Caco-2 (cell line): ENCODE measurements around the gene RHBDF2. TPM values are rescaled to one million over a fixed set of nuclear protein-coding genes. Genes with fewer than 3 reads are reported as not detected.

Experiments
- Bru-seq: library from RNA; stranded (reverse); fragments of 400-500 nt; gene quantifications from one replicate; lab custom pipeline; 2021; lab: Mats Ljungman, UMichigan
- BruChase-seq, 2 experiments: library from RNA; stranded (reverse); fragments of 400-500 nt; gene quantifications; one replicate each; lab custom pipeline; 2021; lab: Mats Ljungman, UMichigan
- BruUV-seq: library from RNA; stranded (reverse); fragments of 400-500 nt; replicated peaks from 2 replicates; lab custom pipeline; 2021; lab: Mats Ljungman, UMichigan
- CTCF ChIA-PET: fragments of 300-600 bp; sonication (Branson Sonifier 250); formaldehyde crosslinking; loops from one replicate; lab custom pipeline; 2022; ENCODE audit warnings: antibody characterized with exemption; lab: Charles Lee
- POLR2A ChIA-PET: fragments of 300-600 bp; sonication (Branson Sonifier 250); formaldehyde crosslinking; loops from one replicate; lab custom pipeline; 2022; ENCODE audit warnings: antibody characterized with exemption; lab: Charles Lee
- DNase-seq, 2 experiments: peaks; one replicate each; pipeline versions ENCODE4 v3.0.0 to v3.0.0-alpha.2; 2020 to 2022
- H3K27me3 ChIP-seq: replicated peaks from 2 replicates; pipeline ENCODE4 v1.6.0; 2011; ENCODE audit warnings: low read length; ENCODE audit not compliant: control insufficient read depth, insufficient read depth
- H3K36me3 ChIP-seq: 2 replicates; pipeline ENCODE4 v1.5.1; 2011; ENCODE audit warnings: low read length; ENCODE audit not compliant: control insufficient read depth, insufficient read depth
- H3K4me1 ChIP-seq: fragments of 250-450 bp; sonication (Bioruptor Pico); 2 replicates; pipeline ENCODE4 v1.5.1; 2020; ENCODE audit warnings: mild to moderate bottlenecking
- H3K4me3 ChIP-seq: 2 replicates; pipeline ENCODE4 v1.5.1; 2011; ENCODE audit warnings: low read depth, mild to moderate bottlenecking, control low read depth, low read length
- H3K9me3 ChIP-seq: fragments of 250-450 bp; sonication (Bioruptor Pico); 2 replicates; pipeline ENCODE4 v1.5.1; 2020; ENCODE audit warnings: mild to moderate bottlenecking, moderate library complexity
- H3K27ac Mint-ChIP-seq: one replicate; pipeline ENCODE4 v1.8.0; 2022; ENCODE audit warnings: mixed read lengths; ENCODE audit not compliant: unreplicated experiment
- H3K27me3 Mint-ChIP-seq: one replicate; pipeline ENCODE4 v1.8.0; 2022; ENCODE audit warnings: mixed read lengths; ENCODE audit not compliant: insufficient read depth, unreplicated experiment
- H3K36me3 Mint-ChIP-seq: one replicate; pipeline ENCODE4 v1.8.0; 2022; ENCODE audit warnings: mild to moderate bottlenecking, mixed read lengths; ENCODE audit not compliant: insufficient read depth, unreplicated experiment
- H3K4me1 Mint-ChIP-seq: one replicate; pipeline ENCODE4 v1.8.0; 2022; ENCODE audit warnings: low read depth, mixed read lengths; ENCODE audit not compliant: unreplicated experiment
- H3K4me3 Mint-ChIP-seq: one replicate; pipeline ENCODE4 v1.8.0; 2022; ENCODE audit warnings: mild to moderate bottlenecking, moderate library complexity, mixed read lengths; ENCODE audit not compliant: unreplicated experiment
- H3K9me3 Mint-ChIP-seq: one replicate; pipeline ENCODE4 v1.8.0; 2022; ENCODE audit warnings: mixed read lengths; ENCODE audit not compliant: unreplicated experiment
- CTCF ChIP-seq, 2 experiments: fragments of 200-600 bp in 1 of 2; IDR thresholded peaks; 1 replicate in 1 of 2; 2 replicates in 1 of 2; pipeline versions ENCODE4 v1.5.1 to v1.8.0; 2011 to 2022; ENCODE audit warnings: antibody characterized with exemption in 1 of 2, control low read depth in 1 of 2, inconsistent platforms in 1 of 2, low read depth in 1 of 2, low read length in 1 of 2, mild to moderate bottlenecking in 1 of 2, moderate library complexity in 1 of 2; ENCODE audit not compliant: insufficient read depth in 1 of 2, severe bottlenecking in 1 of 2, unreplicated experiment in 1 of 2
- intact Hi-C: fragments of 100-400 bp; cut with micrococcal nuclease; formaldehyde crosslinking; loops from one replicate; pipeline ENCODE4 v1.10.0; 2022; ENCODE audit not compliant: unreplicated experiment
- long read RNA-seq: library from polyadenylated mRNA; stranded (forward); transcript quantifications from one replicate; pipeline ENCODE4 v2.0.0, GENCODE V29; 2022
- total RNA-seq: library from RNA; stranded (reverse); gene quantifications from 2 replicates; pipeline ENCODE4 v1.2.3, GENCODE V29; 2022

RHBDF2 gene
- total RNA-seq (33.8 and 37.2 TPM in 2 replicates), Bru-seq, nascent RNA (percentile 58 among the genes with signal in this experiment), BruChase-seq, experiment 1, labeled RNA remaining after a 2-hour chase (percentile 63 among the genes with signal in this experiment), BruChase-seq, experiment 2, labeled RNA remaining after a 6-hour chase (percentile 63 among the genes with signal in this experiment)
- long read RNA-seq, partial matches to known transcripts, result 6 of 98 reads
- long read RNA-seq, other reads (novel, unspliced or antisense), result 91 of 98 reads

DNA sequence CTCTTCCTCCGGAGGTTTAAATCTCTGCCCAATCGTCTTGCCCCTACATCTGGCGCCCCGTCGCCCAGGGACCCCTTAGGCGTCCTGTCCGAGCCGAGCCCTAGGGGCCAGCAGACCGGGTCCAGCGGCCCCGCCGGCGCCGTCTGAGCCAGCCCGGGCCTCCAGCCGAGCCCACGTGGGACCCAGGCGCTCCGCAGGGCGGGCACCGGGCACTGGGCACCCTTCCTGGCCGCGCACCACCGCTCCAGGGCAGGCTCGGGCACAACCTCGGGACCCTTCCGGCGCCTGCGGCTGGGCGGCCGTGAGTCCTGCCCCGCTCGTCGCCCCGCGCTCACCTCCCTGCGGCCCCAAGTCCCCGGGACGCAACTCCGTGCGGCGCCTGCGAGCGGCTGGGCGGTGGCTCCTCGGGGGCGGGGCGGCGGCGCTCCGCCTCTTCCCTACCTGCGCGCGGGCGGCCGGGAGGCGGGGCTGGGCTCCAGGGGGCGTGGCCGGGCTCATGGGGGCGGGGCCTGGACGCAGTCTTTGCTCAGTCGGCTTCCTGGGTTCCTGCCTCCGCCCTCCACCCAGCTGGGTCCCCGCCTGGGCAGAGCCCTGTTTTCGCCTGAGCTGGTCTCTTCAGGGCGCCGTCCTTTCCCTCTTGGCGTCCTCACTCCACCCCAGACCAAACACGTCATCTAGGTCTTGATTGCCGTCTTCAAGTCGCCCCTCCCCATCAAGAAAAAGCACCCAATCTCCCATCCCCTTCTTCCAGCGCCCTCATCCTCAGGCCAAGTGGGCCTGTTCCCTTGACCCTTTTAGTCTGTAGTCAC is at the start of gene RHBDF2:
TSS of gene RHBDF2 (minus strand) at position 406 of the 809 bp plus-strand sequence. CDS start 19,899 bp downstream, outside the sequence.
- intact Hi-C loops, result no loop called here
- POLR2A ChIA-PET, result no interaction called here

DNA sequence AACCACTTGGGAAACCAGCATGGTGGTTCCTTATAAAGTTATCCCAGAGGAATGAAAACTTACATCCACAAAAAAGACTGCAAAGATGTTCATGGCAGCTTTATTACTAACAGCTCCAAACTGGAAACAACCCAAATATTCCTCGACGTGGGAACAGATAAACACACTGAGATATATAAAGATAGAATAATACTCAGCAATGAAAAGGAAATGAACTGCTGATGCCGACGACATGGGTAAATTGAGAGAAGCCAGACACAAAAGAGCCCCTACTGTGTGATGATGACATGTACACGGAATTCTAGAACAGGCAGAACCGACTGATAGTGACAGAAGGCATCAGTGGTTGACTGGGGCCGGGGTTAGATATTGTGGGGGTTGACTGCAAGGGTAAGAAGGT is 48.3 kb upstream of the RHBDF2 start:
- ChIA-PET CTCF (no interaction called here), POLR2A (no interaction called here)
- BruUV-seq, result no TSS peak
- H3K4me1 Mint-ChIP-seq, result peaks cover 5% of the 10 kb centered on the region
- no peaks in the 10 kb centered on the region for H3K27me3 Mint-ChIP-seq
- H3K36me3 Mint-ChIP-seq, result no peaks in the 10 kb centered on the region
- no peak overlapping the region for H3K4me3 ChIP-seq
- H3K9me3 ChIP-seq, result no peaks in the 10 kb centered on the region
- no peak for TF ChIP-seq CTCF (IDR thresholded peaks at IDR 0.05; ENCODE audit: insufficient read depth in 1 of 2, low read depth in 1 of 2, low read length in 1 of 2, severe bottlenecking in 1 of 2, unreplicated experiment in 1 of 2)
- H3K9me3 Mint-ChIP-seq, result no peaks in the 10 kb centered on the region
- H3K4me1 ChIP-seq, result no peaks in the 10 kb centered on the region
- intact Hi-C loops, result loop anchor here (5.0 kb wide), 1 partner anchor 42 kb away; no protein-coding TSS in a partner anchor
- DNase-seq, result no peak
- H3K27ac Mint-ChIP-seq, result no peak overlapping the region
- no peaks in the 10 kb centered on the region for H3K36me3 ChIP-seq
- no peaks in the 10 kb centered on the region for H3K27me3 ChIP-seq
- H3K4me3 Mint-ChIP-seq, result no peak overlapping the region

More for the DNA sequence above, at the start of gene RHBDF2:
- Histone ChIP-seq H3K9me3 (no peaks in the 10 kb centered on the region), H3K4me1 (peaks cover 35% of the 10 kb centered on the region), H3K27me3 (no peaks in the 10 kb centered on the region), H3K4me3 (peak within 1 kb of the TSS; percentile 64), H3K36me3 (no peaks in the 10 kb centered on the region)
- Mint-ChIP-seq H3K4me1 (peaks cover 21% of the 10 kb centered on the region), H3K27ac (peak within 1 kb of the TSS; percentile 91), H3K36me3 (peaks cover 10% of the 10 kb centered on the region), H3K9me3 (no peaks in the 10 kb centered on the region), H3K4me3 (peak within 1 kb of the TSS; percentile 87), H3K27me3 (no peaks in the 10 kb centered on the region)
- CTCF ChIA-PET, result interaction anchor here (0.6 to 1.7 kb wide), 3 partner anchors 34 to 556 kb away, joined by 3 to 10 read pairs (median 3); partner anchors contain the start of gene AANAT
- no TSS peak for BruUV-seq
- no peak for TF ChIP-seq CTCF (IDR thresholded peaks at IDR 0.05; ENCODE audit: insufficient read depth in 1 of 2, low read depth in 1 of 2, low read length in 1 of 2, severe bottlenecking in 1 of 2, unreplicated experiment in 1 of 2)
- DNase-seq, result peak; percentile 92 to 97

GRCh38 chr17:76549215-76549518 is 47.9 kb upstream of the RHBDF2 start:
- BruUV-seq, result no TSS peak
- TF ChIP-seq CTCF (IDR thresholded peaks at IDR 0.05; ENCODE audit: insufficient read depth in 1 of 2, low read depth in 1 of 2, low read length in 1 of 2, severe bottlenecking in 1 of 2, unreplicated experiment in 1 of 2), result no peak
- DNase-seq, result no peak
- Mint-ChIP-seq H3K36me3 (no peaks in the 10 kb centered on the region), H3K27ac (no peak overlapping the region), H3K9me3 (no peaks in the 10 kb centered on the region), H3K4me1 (peaks cover 5% of the 10 kb centered on the region), H3K27me3 (no peaks in the 10 kb centered on the region), H3K4me3 (no peak overlapping the region)
- H3K4me1 ChIP-seq, result no peaks in the 10 kb centered on the region
- intact Hi-C loops, result loop anchor here (5.0 kb wide), 1 partner anchor 42 kb away; no protein-coding TSS in a partner anchor
- no peak overlapping the region for H3K4me3 ChIP-seq
- no peaks in the 10 kb centered on the region for H3K9me3 ChIP-seq
- POLR2A ChIA-PET, result no interaction called here
- H3K27me3 ChIP-seq, result no peaks in the 10 kb centered on the region
- H3K36me3 ChIP-seq, result no peaks in the 10 kb centered on the region
- CTCF ChIA-PET, result no interaction called here
